GM18907 (cell line): ENCODE results near the gene GSS.

Experiments used
- ATAC-seq: cut with Tn5 transposase; IDR thresholded peaks from one replicate; pipeline ENCODE4 v1.9.1; 2021; ENCODE audit warnings: mild to moderate bottlenecking, moderate library complexity; ENCODE audit not compliant: unreplicated experiment

GSS gene

DNA sequence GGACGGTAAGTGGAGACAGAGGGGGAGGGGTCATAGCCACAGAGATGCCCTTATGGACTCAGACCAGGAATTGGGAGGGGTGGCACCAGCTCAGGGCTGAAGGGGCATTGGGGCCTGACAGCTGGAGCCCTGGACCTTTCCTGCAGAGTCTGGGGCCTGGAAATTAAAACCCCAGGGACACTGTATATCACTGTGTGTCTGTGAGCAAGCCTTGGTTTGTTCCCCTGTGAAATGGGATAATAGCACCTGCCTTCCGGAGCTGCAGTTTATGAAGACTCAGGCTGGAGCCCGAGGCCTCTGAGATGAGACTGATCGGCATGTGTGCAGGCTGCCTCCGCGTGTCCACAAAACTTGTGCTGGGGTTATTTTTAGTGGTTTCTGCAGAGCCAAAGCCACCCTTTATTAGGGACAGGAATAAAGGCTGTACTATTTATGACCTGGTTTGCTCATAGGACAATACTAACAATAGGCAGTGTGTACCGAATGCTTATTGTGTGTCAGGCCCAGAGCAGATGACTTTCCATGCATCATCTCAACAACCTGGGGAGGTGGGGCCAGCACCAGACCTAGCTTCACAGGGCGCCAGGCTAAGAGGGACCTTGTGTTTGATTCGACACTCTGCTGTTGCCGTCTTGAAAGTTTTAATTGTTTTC is 22.6 kb upstream of the GSS start:
- no peak for ATAC-seq

- no peak for ATAC-seq
Measured at GRCh38 chr20:34977365-34978091, 21.9 kb upstream of the GSS start.

- ATAC-seq = no peak
Measured at GRCh38 chr20:34976286-34976685, 20.7 kb upstream of the GSS start.

GRCh38 chr20:34974246-34974645 is 18.6 kb upstream of the GSS start:
- ATAC-seq = no peak

- no peak for ATAC-seq
Measured at GRCh38 chr20:34971561-34972235, 16.1 kb upstream of the GSS start.

DNA sequence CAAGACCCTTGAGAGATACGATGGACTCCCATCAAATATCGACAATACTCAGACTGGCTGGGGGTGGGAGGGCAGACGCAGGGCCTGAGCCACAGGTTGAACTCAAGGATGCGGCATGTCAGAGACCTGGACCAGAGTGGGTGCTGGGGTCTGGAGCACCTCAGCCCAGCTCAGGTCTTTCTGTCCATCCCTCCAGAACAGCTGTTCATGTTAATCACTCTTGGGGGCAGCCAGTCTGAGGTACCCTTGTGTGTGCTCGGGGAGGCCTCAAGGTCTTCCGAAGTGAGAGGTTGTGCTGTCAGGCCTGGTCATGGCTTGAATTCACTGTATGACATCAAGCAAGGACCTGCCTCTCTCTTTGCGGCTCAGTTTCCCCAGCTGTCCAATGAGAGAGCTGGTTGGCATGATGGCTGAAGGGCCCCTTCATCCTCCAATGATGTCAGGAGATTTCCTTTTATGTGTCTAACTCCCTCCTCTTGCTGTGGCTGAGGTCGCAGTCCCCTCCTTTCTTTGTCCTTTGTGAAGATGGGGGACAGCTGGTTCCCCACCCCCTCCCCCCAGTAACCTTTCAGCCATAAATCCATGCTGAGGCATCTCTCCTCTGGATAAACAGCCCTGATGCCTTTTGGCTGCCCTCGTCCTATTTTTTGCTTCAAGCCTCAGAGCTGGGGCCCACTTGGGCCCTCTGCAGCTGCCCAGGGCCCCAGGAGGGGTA is 15.4 kb upstream of the GSS start:
- no peak for ATAC-seq

GRCh38 chr20:34970193-34970840 is 14.7 kb upstream of the GSS start:
- ATAC-seq = no peak

DNA sequence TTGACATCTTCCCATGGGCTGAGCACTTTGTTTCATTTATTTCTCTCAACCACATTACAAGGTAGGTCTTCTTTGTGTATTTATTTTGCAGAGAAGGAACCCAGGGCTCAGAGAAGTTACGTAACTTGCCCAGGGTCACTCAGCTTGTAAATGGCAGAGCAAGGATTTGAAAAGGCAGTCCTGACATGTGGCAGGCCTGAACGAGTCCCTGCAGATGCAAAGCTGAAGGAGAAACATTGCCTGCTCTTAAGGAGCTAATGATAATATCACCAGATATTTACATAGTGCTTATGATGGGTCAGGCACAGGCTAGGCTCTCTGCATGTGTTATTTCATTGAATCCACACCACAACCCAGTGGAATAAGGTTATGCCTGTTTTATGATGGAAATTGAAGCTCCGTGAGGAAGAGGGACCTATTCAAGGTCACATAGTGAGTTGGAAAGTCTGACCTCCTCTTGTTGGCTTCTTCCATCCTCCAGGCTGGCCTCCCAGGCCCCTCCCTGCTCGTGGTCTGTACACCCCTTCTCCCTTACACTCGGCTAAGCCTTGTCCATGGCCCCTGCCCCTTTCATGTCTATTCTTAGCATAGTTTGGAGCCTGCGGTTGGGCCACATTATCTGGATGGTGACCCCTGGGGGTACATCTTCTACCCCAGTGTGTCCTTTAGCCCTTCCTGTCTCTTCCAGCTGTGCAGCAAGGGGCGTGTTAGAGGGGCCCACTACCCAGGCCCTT is 12.6 kb upstream of the GSS start:
- ATAC-seq = no peak

DNA sequence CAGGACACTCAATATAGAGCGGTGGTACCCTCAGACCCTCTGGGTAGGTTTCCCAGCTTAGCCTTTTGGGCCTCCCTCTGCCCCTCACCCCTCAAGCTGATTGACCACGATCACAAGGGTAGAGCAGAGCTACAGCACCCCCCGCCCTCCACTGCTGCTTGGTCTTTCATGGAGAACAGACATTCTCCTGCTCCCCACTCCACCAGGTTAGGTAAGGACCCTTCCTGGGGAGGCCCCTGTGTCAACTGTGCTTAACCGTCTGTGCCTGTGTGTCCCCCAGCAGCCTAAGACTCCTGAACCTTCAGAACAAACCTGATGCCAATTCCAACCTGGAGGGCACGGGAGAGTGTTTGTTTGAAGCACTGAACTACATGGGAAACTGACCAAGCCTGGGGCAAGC is 11.8 kb upstream of the GSS start:
- no peak for ATAC-seq

- no peak for ATAC-seq
Measured at GRCh38 chr20:34965051-34965450, 9.4 kb upstream of the GSS start.

DNA sequence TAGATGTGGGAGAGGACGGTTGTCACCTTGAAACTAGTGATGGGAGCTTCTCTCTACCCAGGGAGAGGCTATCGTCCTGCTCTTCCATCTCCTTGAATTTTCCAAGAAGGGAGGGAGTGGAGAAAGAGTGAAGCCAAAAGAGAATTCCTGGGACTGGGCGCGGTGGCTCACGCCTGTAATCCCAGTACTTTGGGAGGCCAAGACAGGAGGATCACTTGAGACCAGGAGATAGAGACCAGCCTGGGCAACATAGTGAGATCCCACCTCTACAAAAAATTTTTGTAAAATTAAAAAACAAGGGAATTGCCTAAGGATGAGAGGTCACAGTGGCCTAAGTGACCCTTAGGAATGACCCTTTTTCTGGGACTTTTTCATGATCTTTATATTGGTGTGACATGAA is 8.9 kb upstream of the GSS start:
- ATAC-seq = no peak

DNA sequence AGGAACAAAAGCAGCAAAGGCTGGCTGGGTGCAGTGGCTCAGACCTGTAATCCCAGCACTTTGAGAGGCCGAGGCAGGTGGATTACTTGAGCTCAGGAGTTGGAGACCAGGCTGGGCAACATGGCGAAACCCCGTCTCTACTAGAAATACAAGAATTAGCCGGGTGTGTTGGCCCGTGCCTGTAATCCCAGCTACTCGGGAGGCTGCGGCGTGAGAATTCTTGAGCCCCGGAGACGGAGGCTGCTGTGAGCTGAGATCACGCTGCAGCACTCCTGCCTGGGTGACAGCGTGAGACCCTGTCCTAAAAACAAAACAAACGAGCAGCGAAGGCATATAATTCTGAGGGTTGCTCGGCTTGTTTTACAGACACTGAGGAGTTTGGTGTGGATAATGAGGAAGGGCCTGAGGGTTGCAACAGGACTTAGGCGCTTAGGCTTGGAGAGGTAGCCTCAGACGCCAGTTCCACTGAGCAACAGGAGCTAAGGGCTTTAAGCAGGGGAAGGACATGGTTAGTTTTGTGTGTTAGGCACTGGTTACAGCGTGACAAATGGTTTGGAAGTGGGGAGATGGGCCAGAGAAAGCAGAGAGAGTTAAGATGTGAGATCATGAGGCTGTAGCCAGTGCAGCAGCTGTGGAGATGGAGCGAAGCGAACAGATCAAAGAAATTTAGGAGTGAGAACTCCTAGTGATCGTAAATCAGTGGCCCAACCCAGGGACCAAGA is 1.3 kb upstream of the GSS start:
- no peak for ATAC-seq

DNA sequence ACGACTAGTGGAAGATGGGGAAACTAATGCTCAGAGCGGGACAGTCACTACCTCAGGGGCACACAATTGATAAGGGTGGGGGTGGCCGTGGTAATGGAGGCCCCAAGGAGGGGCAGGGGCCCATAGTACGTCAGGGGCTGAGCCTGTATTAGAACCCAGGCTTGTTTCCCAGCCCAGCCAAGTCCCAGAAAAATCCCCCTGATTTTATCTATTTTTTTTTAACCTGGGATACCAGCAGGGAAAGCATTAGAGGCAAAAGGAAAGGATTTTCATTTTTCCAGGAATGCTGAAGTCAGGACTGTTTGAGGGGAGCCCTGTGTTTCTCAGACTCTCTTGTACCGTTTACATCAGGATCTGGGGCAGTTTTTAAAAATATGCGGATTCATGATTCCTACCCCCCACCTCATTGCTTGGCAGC is 444 bp upstream of the GSS start:
- no peak for ATAC-seq

- ATAC-seq = peak; percentile 5
Measured at GRCh38 chr20:34954904-34955230, 739 bp downstream of the GSS start.

DNA sequence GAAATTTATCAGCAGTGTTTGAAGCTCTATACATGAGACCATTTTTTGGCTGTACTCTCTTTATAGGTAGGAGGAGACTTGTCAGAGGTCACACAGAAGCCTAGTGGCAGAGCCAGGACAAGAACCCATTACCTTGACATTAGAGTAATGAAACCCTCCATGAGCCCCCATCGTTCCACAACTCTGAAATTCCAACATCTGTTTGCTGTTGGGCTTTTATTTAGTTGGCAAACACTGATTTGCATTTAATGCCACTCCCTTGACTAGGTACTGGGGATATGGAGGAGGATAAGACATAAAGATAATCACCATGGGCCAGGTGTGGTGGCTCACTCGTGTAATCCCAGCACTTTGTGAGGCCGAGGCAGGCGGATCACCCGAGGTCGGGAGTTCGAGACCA is 1.6 kb downstream of the GSS start:
- ATAC-seq = no peak

DNA sequence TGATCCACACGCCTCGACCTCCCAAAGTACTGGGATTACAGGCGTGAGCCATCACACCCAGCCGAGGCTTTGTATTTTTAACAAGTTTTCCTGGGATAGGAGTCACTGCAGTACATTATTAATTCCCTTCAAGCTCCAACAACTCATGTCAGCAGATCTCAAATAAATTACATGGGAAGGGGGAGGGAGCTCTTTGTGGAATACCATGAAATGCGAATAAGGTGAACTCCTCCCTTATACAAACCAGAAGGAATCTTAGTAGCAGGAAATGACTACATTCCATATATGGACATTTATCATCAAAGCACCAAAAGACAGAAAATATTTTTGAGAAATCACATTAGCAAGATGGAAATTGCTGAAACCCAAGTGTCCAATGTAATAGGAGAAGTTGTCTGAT is 2.9 kb downstream of the GSS start:
- no peak for ATAC-seq

- no peak for ATAC-seq
Measured at GRCh38 chr20:34951652-34952051, 4.0 kb downstream of the GSS start.

DNA sequence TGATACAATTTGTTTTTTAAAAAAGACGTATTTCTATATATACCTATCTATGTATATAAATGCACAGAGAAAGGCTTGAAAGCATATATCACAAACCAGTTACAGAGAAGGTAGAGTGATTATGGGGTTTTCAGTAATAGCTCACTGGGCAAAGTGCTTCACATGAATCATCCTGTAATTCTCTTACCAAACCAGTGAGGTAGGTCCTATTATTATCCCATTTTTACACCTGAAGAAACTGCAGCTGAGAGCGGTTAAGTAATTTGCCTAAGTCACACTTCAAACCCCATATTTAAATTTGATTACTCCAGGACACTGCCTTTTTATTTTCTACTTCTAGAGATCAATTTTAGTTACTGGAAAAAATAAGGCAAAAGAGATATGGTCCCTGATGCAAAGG is 4.4 kb downstream of the GSS start:
- no peak for ATAC-seq

DNA sequence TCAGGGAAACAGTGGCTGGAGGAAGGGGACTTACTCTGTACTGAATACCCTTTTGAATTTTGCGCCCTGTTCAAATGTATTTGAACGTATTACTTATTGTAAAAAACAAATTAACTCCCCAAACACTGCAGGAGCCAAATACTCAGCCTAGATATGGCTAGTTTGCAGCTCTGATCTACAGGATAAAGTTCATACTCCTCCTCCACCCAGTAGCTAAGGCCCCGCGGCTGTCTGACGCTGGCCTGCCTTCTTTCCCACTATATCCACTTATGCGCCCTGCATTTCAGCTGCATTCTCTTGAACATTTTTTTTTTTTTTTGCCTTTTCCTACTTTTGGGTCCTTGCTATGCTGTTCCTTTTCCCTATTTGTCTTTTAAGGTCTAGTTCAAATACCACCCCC is 6.5 kb downstream of the GSS start:
- ATAC-seq = no peak

DNA sequence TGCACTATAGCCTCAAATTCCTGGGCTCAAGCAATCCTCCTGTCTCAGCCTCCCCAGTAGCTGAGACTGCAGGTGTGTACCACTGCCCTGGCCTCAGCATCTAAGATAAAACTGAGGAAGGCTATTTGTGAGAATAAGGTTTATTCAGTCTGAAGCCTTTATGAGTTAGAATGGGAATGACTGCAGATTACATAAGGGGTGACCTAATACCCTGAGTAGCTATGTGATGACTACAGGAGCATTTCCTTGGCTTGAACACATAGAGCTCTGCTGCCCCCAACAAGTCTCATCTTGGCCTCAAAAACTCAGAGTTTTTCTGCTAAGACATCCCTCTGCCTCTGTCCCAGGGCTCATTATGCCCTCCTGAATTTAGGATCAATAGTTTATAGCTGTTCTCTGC is 7.6 kb downstream of the GSS start:
- no peak for ATAC-seq
